HEK293T (cell line): Measurements from ENCODE around the gene PRCP.

Experiments used
- CTCF ChIA-PET: fragments of 350-600 bp; formaldehyde crosslinking; extraction: SDS; loops from one replicate; lab custom pipeline; 2021; ENCODE audit warnings: antibody characterized with exemption, inconsistent platforms; lab: Yijun Ruan, JAX
- POLR2A ChIA-PET: fragments of 350-600 bp; formaldehyde crosslinking; extraction: SDS; loops from one replicate; lab custom pipeline; 2020; ENCODE audit warnings: antibody characterized with exemption, inconsistent platforms; lab: Yijun Ruan, JAX
- DNase-seq: peaks from one replicate; pipeline ENCODE4 v3.0.0; 2012; ENCODE audit warnings: mixed read lengths; ENCODE audit errors: extremely low spot score
- ARNT ChIP-seq: fragments of 450-650 bp; IDR thresholded peaks from 2 replicates; pipeline ENCODE4 v1.6.1; 2017; ENCODE audit warnings: mild to moderate bottlenecking
- BHLHE40 ChIP-seq: fragments of 450-650 bp; IDR thresholded peaks from 2 replicates; pipeline ENCODE4 v1.6.1; 2016; ENCODE audit warnings: mild to moderate bottlenecking, moderate library complexity, borderline replicate concordance
- CTBP1 ChIP-seq: fragments of 450-650 bp; IDR thresholded peaks from 2 replicates; pipeline ENCODE4 v1.6.1; 2016; ENCODE audit warnings: borderline replicate concordance
- ELF4 ChIP-seq: fragments of 450-650 bp; IDR thresholded peaks from 2 replicates; pipeline ENCODE4 v1.6.1; 2017; ENCODE audit warnings: antibody characterized with exemption
- FOXA1 ChIP-seq: fragments of 450-650 bp; IDR thresholded peaks from 2 replicates; pipeline ENCODE4 v1.6.1; 2016; ENCODE audit warnings: mild to moderate bottlenecking
- FOXK2 ChIP-seq: fragments of 450-650 bp; IDR thresholded peaks from 2 replicates; pipeline ENCODE4 v1.6.1; 2016; ENCODE audit warnings: mild to moderate bottlenecking
- FOXM1 ChIP-seq: fragments of 450-650 bp; IDR thresholded peaks from 2 replicates; pipeline ENCODE4 v1.6.1; 2017; ENCODE audit warnings: mild to moderate bottlenecking, borderline replicate concordance
- HDGF ChIP-seq: fragments of 450-650 bp; IDR thresholded peaks from 2 replicates; pipeline ENCODE4 v1.6.1; 2017; ENCODE audit warnings: antibody characterized with exemption, borderline replicate concordance
- L3MBTL2 ChIP-seq: fragments of 450-650 bp; conservative IDR thresholded peaks from 2 replicates; pipeline ENCODE4 v1.6.1; 2016; ENCODE audit warnings: mild to moderate bottlenecking
- LEF1 ChIP-seq: fragments of 450-650 bp; IDR thresholded peaks from 2 replicates; pipeline ENCODE4 v1.6.1; 2017; ENCODE audit warnings: mild to moderate bottlenecking, borderline replicate concordance
- NFRKB ChIP-seq: fragments of 450-650 bp; IDR thresholded peaks from 2 replicates; pipeline ENCODE4 v1.6.1; 2016; ENCODE audit warnings: mild to moderate bottlenecking, moderate library complexity
- SP1 ChIP-seq: fragments of 450-650 bp; IDR thresholded peaks from 2 replicates; pipeline ENCODE4 v1.6.1; 2017
- SUZ12 ChIP-seq: fragments of 450-650 bp; IDR thresholded peaks from 2 replicates; pipeline ENCODE4 v1.6.1; 2016; ENCODE audit warnings: mild to moderate bottlenecking
- TARDBP ChIP-seq: fragments of 450-650 bp; IDR thresholded peaks from 2 replicates; pipeline ENCODE4 v1.6.1; 2016
- ZNF384 ChIP-seq: fragments of 450-650 bp; IDR thresholded peaks from 2 replicates; pipeline ENCODE4 v1.6.1; 2016
- TF ChIP-seq, protein P1 (sequence below): fragments of 450-650 bp; IDR thresholded peaks from 2 replicates; pipeline ENCODE4 v1.6.1; 2016

PRCP gene

DNA sequence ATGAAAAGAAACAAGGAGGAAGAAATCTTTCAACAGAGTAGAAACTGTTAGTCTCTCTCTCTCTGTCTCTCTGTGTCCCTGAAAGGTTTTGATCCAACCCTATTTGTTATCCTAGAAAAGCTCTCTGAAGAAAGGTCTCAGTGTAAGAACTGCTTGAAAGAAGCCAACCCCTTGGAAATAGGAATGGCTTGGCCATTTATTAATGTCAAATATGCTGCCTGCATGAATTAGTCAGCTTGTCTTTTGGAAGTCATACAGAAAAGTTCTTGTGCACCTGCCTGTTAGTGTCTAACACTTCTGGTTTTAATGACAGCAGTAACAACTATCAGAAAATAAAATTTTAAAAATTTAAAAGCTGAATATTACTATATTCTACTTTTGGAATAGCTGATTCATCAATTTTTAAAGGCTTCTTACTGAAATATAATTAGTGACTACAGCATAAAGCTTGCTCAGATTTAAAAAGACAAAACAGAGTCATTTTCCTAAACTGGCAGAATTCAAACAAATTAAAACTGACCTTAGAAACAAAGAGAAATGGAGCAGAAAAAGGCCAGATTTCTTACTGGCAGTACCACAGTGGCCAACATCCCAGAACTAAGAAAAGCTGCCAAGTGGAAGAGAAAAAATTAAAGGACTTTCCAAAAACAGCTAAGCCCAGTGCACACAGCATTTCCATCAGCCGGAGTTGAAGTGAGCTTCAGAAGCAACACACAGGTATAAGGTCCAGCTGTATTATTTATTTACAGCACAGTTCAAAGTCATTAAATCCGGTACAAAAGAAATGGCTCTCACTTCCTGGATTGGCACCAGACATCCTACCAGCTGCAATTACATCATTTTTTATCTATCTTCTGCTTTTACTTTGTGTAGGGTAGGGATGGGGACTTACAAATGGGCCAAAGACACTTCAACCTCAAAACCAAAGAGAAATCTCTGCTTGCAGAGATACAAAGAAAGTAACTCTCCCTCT, 76.3 kb downstream of the PRCP start:
- ChIA-PET POLR2A (no interaction called here), CTCF (no interaction called here)
- no peak for DNase-seq
- TF ChIP-seq, protein P1, sequence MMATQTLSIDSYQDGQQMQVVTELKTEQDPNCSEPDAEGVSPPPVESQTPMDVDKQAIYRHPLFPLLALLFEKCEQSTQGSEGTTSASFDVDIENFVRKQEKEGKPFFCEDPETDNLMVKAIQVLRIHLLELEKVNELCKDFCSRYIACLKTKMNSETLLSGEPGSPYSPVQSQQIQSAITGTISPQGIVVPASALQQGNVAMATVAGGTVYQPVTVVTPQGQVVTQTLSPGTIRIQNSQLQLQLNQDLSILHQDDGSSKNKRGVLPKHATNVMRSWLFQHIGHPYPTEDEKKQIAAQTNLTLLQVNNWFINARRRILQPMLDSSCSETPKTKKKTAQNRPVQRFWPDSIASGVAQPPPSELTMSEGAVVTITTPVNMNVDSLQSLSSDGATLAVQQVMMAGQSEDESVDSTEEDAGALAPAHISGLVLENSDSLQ, result no peak
- no peak for TF ChIP-seq CTBP1
- no peak for TF ChIP-seq SUZ12
- no peak for TF ChIP-seq TARDBP
- no peak for TF ChIP-seq HDGF
- no peak for TF ChIP-seq LEF1

DNA sequence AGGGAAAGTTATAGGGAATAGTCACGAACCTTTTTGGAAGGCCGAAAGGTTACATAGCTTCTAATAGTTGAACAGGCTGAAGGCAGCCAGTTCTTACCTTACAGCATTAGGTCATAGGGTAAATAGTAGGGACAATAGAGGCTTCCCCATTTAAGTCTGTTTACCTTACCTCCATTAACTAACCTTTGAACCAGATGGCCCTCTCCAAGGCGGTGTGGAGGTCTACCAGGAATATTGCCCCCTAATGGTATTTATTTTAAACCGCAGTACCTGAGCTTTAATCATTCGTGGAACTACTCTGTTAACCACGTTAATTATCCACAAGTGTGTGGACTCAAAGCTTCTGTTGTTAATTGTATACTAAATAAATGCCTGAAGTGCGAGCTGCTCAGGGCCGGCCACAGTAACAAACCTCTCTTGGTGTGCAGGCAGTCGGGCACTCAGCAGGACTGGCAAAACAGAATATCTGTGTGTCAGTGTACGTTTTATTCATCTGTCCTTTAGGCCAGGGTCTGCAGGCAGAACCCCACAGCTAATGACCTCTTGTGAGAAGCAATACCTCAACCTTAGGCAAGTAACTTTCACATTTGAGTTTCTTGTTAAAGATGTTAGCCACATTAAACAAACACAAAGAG, 81.7 kb downstream of the PRCP start:
- no peak for DNase-seq
- ChIA-PET POLR2A (no interaction called here), CTCF (no interaction called here)
- TF ChIP-seq ZNF384, result no peak
- TF ChIP-seq FOXM1, result no peak
- no peak for TF ChIP-seq SUZ12
- no peak for TF ChIP-seq NFRKB
- TF ChIP-seq, protein P1, result no peak
- TF ChIP-seq TARDBP, result no peak

DNA sequence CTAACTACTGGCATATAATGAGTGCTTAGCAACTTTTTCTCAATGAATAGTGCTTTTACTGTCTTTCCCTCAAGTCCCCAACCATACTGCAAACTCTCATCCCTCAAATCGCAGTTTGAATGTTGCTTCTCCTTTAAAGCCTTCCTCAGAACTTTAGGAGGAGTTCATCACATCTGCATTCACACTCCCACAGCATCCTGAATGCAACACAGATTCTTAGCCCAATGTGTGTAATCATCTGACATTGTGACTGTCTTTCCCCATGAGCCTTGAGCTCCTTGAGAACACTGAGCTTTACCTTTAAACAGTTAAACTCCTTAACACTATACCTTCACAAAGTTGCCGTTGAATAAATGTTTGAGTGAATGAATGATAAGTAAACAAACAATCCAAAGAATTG, 84.8 kb downstream of the PRCP start:
- TF ChIP-seq TARDBP (no peak), FOXA1 (no peak), NFRKB (no peak), FOXM1 (no peak), ARNT (no peak), LEF1 (no peak), ELF4 (no peak), FOXK2 (no peak), L3MBTL2 (no peak), HDGF (no peak), BHLHE40 (no peak), ZNF384 (no peak), SUZ12 (no peak), CTBP1 (no peak), SP1 (no peak)
- TF ChIP-seq, protein P1, result no peak
- no peak for DNase-seq
- CTCF ChIA-PET, result no interaction called here
- POLR2A ChIA-PET, result no interaction called here

DNA sequence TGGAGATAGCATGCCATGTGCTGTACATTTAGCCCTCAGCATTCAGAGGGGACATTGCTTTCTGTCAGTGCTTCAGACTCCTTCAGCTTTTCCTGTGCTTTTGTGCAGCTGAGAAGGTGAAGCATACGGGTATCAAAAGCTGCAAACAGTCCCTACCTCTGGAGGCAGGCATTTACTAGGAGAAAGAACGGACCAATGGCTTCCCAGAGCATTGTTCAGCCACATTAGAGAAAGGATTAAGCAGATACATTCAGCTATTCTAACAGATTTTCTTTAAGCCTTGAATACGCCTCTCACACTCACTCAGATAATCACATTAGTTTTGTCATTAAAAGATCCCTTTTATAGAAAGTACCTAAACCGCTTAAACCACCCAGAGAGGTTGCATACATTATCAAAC, 85.9 kb downstream of the PRCP start:
- no peak for DNase-seq
- POLR2A ChIA-PET, result no interaction called here
- no peak for TF ChIP-seq HDGF
- no peak for TF ChIP-seq FOXA1
- no peak for TF ChIP-seq NFRKB
- no peak for TF ChIP-seq FOXK2
- TF ChIP-seq CTBP1, result no peak
- no peak for TF ChIP-seq ZNF384
- no peak for TF ChIP-seq ELF4
- TF ChIP-seq, protein P1, result no peak
- no peak for TF ChIP-seq FOXM1
- TF ChIP-seq LEF1, result no peak
- TF ChIP-seq L3MBTL2, result no peak
- no peak for TF ChIP-seq ARNT
- CTCF ChIA-PET, result no interaction called here

DNA sequence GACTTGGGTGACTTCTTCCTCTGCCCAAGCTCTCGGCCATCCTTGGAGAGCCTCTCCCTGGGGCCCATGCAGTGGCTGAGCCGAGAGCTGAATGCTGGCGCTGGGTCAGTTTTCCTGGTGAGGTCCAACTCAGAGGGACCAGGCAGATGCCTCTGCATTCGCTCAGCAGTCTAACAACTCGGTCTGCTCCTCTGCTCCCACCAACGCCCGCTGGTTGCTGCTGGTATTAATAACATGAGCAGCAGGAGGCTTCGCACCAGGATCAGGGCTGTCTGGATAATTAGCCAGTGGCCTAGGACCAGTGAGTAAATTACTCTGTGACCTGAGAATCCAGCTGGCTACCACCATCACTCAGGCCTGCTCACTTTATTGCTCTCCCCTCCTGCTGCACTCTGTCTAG, 88.9 kb downstream of the PRCP start:
- DNase-seq, result no peak
- ChIA-PET CTCF (no interaction called here), POLR2A (no interaction called here)
- TF ChIP-seq SP1 (no peak), LEF1 (no peak), L3MBTL2 (no peak), BHLHE40 (no peak), CTBP1 (no peak), ARNT (no peak), ELF4 (no peak), FOXA1 (no peak), TARDBP (no peak), HDGF (no peak), NFRKB (no peak), SUZ12 (no peak), ZNF384 (no peak), FOXM1 (no peak), FOXK2 (no peak)
- TF ChIP-seq, protein P1, result no peak
